Amniotic epithelial cell (primary cell): ENCODE measurements around the gene OLFM2.
"Not testable (repeated sequence)": the region's sequence is repeated elsewhere in the genome, so short reads cannot be mapped to it uniquely, and the experiment has no call there.

Experiments used
- DNase-seq: peaks from one replicate; pipeline ENCODE4 v3.0.0-alpha.2; 2010; ENCODE audit warnings: low read depth

The OLFM2 gene

GRCh38 chr19:9941671-9942070 is 5.4 kb upstream of the OLFM2 start:
- DNase-seq, result no peak

- no peak for DNase-seq
Observed at GRCh38 chr19:9941231-9941630, 4.9 kb upstream of the OLFM2 start.

GRCh38 chr19:9940778-9941177 is 4.5 kb upstream of the OLFM2 start:
- DNase-seq, result no peak

DNA sequence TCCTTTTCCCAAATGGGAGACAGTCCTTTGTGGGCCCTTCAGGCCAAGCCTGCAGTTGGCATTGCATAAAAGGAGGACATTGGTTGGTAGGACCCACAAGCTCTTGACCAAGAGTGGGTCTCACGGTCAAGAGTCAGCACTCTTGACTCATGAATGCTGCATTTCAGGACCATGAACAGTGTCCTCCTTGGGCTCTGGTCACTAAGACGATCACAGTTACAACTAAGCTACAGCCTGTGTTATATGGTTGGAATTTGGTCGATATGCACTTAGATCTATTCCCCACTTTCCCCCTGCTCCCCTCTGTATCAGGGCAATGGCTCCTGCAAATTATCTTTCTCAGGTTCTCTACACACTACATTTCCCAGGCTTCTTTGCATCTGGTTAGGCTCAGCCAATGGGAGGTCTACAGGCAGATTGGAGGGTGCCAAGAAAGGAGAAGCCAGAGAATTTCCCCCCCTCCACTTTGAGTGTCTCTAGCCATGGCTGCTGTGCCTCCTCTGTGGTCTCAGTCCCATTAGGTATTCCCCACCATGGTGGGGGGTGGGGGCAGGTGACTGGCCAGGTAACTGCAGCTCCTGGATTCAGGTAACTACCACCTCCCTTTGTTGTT is 3.1 kb upstream of the OLFM2 start:
- peak; percentile 40 for DNase-seq

GRCh38 chr19:9937001-9937411 is 691 bp upstream of the OLFM2 start:
- DNase-seq, result no peak

DNA sequence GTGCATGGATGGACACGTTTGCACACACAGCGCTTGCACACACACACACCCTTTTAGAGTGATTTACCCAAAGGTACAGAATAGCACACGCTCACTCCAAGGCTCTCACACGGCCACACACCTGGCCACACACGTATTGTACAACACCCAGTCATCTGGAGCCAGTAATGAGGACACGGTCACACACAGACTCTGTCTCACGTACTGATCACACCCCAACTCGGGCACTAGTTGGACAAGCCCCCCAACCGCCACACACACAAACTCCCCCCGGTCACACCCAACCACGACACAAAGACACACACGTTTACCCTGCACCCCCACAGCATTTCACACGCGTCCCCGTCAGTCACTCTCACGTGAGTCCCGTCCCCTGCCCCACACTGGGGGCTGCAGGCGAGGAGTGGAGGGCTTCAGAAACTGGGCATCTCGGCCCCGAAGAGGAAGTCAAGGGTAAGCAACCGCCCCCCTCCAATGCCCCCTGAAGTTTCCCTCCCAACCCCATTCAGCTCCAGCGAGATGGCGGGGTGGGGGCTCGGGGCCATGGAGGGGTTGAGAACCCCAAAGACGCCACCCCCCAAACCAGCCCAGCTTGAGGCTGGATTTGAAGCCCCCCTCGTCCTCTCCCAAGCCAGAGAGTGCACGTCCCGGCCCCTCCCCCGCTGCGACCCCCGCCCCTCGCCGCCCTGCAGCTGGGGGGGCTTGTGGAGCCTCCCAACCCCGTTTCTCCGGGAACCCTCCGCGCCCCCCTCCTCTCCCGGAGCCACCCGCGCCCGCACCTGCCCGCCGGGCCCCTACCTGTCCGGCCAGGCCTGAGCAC is 599 bp downstream of the OLFM2 start:
- no peak for DNase-seq

DNA sequence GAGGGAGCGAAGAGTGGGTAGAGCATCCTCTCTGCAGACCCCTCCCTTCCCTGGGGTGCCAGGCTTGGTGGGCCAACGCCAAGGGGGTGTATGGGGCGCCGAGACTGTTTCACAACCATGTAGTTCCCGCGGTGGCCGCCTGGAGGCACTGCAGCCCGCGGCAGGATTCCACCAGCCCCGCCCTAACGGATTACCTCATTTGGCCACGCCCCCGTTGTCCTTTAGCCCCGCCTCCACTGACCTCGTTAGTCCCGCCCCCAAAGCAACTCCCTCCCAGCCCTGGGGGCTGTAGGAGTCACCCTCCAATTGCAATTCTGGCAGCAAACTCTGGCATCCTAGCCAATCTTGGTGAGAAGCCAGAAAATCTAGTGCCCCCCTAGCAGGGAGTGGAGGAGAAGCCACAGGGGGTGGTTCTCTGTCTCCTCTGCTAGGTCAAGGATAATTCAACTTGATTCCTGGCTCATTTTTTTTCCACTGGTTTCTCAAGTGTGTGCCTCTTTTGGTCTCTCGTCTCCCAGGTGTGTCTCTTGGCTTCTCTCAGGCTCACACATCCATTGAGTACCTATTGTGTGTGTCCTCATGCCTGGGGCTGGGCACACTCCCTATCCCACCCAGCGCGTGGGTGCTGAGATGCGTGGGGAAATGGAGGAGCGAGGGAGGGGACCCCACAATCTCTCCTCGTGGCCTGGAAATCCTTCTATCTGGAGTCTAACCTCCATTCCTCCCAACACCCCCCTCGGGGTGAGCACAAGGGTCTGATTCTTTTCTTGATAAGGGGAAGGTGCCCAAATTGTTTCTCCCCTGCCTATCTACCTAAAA is 2.0 kb downstream of the OLFM2 start:
- DNase-seq, result peak; percentile 38

- DNase-seq, result no peak
Observed at GRCh38 chr19:9932835-9933234, 3.5 kb downstream of the OLFM2 start.

- no peak for DNase-seq
Observed at GRCh38 chr19:9931629-9932028, 4.7 kb downstream of the OLFM2 start.

- DNase-seq, result no peak
Observed at GRCh38 chr19:9923440-9923839, 12.9 kb downstream of the OLFM2 start.

DNA sequence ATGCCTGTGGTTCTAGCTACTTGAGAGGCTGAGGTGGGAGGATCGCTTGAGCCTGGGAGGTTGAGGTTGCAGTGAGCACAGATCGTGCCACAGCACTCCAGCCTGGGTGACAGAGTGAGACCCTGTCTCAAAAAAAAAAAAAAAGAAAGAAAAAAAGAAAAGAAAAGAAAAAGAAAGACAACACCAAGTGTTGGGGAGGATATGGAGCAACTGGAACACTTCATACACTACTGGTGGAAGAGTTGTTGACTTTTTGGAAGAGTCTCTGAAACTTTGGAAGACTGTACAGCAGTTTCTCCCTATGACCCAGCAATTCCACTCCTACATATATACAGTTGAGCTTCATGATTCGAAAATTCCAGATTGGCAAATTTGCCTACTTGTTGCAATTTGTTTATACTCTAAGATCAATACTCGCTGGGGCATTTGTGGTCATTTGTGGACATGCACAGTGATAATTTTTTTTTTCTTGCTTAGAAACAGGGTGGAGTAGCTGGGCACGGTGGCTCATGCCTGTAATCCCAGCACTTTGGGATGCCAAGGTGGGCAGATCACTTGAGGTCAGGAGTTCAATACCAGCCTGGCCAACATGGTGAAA is 13.4 kb downstream of the OLFM2 start:
- DNase-seq, result not testable (repeated sequence)

GRCh38 chr19:9917321-9917720 is 19.0 kb downstream of the OLFM2 start:
- DNase-seq, result peak; percentile 47

- no peak for DNase-seq
Observed at GRCh38 chr19:9916719-9917118, 19.6 kb downstream of the OLFM2 start.

- peak; percentile 58 for DNase-seq
Observed at GRCh38 chr19:9914315-9915207, 21.8 kb downstream of the OLFM2 start.

DNA sequence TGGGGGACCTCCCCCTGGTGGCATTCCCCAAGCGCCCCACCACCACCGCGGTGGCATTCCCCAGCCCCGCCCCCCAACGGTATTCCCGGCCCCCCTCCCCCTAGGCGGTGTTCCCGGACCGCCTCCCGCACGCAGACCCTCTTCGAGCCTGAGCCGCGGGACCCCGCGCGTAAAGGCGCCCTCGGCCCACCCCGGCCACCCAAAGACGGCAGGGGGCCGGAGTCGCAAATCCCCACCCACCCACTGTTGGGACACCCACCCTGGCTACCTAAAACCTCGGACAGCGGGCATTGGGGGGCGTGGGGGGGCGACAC is 22.4 kb downstream of the OLFM2 start:
- no peak for DNase-seq

GRCh38 chr19:9913237-9914000 is 22.9 kb downstream of the OLFM2 start:
- DNase-seq, result no peak

DNA sequence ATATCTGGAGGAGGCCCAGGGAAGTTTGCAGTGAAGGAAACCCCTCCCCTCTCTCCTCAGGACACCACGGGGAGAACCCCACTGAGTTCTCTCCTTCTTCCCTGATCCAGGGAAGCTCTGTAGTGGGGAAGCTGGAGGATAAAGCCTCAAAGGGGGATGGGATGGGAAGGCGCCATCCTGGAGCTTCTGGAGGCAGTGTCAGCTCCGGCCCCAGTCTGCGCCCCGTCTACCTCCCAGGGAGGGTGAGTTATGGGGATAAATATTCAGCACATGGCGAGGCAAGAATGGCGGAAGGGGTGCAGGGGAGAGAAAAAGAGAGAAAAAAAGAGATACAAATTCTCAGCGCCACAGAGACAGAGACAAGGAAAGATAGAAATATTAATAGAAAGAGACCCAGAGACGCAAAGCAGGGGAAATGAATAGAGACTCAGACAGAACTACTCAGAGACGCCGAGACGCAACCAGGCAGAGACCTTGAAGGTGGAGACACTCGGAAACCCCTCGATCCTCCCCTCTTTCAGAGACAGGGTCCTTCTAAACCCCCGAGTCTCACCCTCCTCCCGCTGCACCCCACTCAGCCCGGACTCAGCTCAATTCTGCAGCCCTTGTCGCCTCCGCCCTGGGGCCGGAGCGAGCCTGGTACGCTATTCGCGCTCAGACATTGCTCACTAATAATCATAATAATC is 23.6 kb downstream of the OLFM2 start:
- DNase-seq, result no peak

- no peak for DNase-seq
Observed at GRCh38 chr19:9911524-9912185, 24.7 kb downstream of the OLFM2 start.

- DNase-seq, result no peak
Observed at GRCh38 chr19:9910625-9911024, 25.7 kb downstream of the OLFM2 start.

GRCh38 chr19:9909251-9909650 is 27.1 kb downstream of the OLFM2 start:
- DNase-seq, result no peak
